Mesendoderm (in vitro differentiated cells): ENCODE results near the gene BTNL3.

Source experiments
- DNase-seq: peaks from one replicate; pipeline ENCODE4 v3.0.0; 2013
- H2AK5ac ChIP-seq: 2 replicates; pipeline ENCODE4 v1.6.1; 2013; ENCODE audit warnings: low read length, inconsistent platforms
- H2BK120ac ChIP-seq: 2 replicates; pipeline ENCODE4 v1.6.1; 2013; ENCODE audit warnings: low read depth, mild to moderate bottlenecking, low read length, moderate library complexity, mixed read lengths
- H2BK15ac ChIP-seq: replicated peaks from 2 replicates; pipeline ENCODE4 v1.6.1; 2013; ENCODE audit warnings: low read depth, mild to moderate bottlenecking, moderate library complexity
- H2BK5ac ChIP-seq: 2 replicates; pipeline ENCODE4 v1.6.1; 2013; ENCODE audit warnings: low read length, inconsistent platforms
- H3K18ac ChIP-seq: 2 replicates; pipeline ENCODE4 v1.6.1; 2013; ENCODE audit warnings: mild to moderate bottlenecking, low read length, mixed read lengths
- H3K23ac ChIP-seq: one replicate; pipeline ENCODE4 v1.6.1; 2013; ENCODE audit warnings: low read length
- H3K27ac ChIP-seq: 2 replicates; pipeline ENCODE4 v1.5.1; 2013; ENCODE audit warnings: low read depth, mild to moderate bottlenecking, inconsistent platforms, low read length, moderate library complexity
- H3K27me3 ChIP-seq: 2 replicates; pipeline ENCODE4 v1.6.1; 2013; ENCODE audit warnings: low read length, control low read depth, mild to moderate bottlenecking, inconsistent platforms; ENCODE audit not compliant: insufficient read depth, poor library complexity
- H3K36me3 ChIP-seq: 2 replicates; pipeline ENCODE4 v1.6.1; 2013; ENCODE audit warnings: low read length, inconsistent platforms; ENCODE audit not compliant: control insufficient read depth, insufficient read depth
- H3K4ac ChIP-seq: one replicate; pipeline ENCODE4 v1.6.1; 2013; ENCODE audit warnings: low read depth, mild to moderate bottlenecking, low read length, moderate library complexity
- H3K4me1 ChIP-seq: 2 replicates; pipeline ENCODE4 v1.6.1; 2013; ENCODE audit warnings: low read depth, low read length, inconsistent platforms; ENCODE audit not compliant: control insufficient read depth
- H3K4me2 ChIP-seq: 2 replicates; pipeline ENCODE4 v1.6.1; 2013; ENCODE audit warnings: low read length
- H3K4me3 ChIP-seq: 2 replicates; pipeline ENCODE4 v1.5.1; 2013; ENCODE audit warnings: mild to moderate bottlenecking, low read length
- H3K56ac ChIP-seq: one replicate; pipeline ENCODE4 v1.6.1; 2013; ENCODE audit warnings: low read length
- H3K79me1 ChIP-seq: 2 replicates; pipeline ENCODE4 v1.6.1; 2013; ENCODE audit warnings: low read length, inconsistent platforms
- H3K79me2 ChIP-seq: 2 replicates; pipeline ENCODE4 v1.6.1; 2013; ENCODE audit warnings: mild to moderate bottlenecking, low read length; ENCODE audit not compliant: control insufficient read depth, insufficient read depth
- H3K9ac ChIP-seq: 2 replicates; pipeline ENCODE4 v1.6.1; 2013; ENCODE audit warnings: low read length, inconsistent platforms
- H4K5ac ChIP-seq: one replicate; pipeline ENCODE4 v1.6.1; 2013; ENCODE audit warnings: low read length
- H4K8ac ChIP-seq: one replicate; pipeline ENCODE4 v1.6.1; 2013; ENCODE audit warnings: low read depth, mild to moderate bottlenecking, control low read depth, low read length, moderate library complexity
- WGBS: extraction: QIAGEN DNeasy Blood & Tissue Kit; methylation state at CpG from one replicate; pipeline ENCODE4 v1.1.7; 2013; ENCODE audit warnings: low lambda C conversion rate, missing lambda C conversion rate; ENCODE audit not compliant: insufficient coverage; ENCODE audit errors: extremely low coverage; 5-methylcytosine and 5-hydroxymethylcytosine counted together

Gene BTNL3

GRCh38 chr5:180970875-180971274 lies 17.8 kb upstream of the BTNL3 start:
- no peaks in the 10 kb centered on the region for H3K79me1 ChIP-seq
- H3K9ac ChIP-seq = no peak overlapping the region
- no peak overlapping the region for H4K8ac ChIP-seq
- H3K4me2 ChIP-seq = no peak overlapping the region
- H4K5ac ChIP-seq = no peak overlapping the region
- H3K79me2 ChIP-seq = no peaks in the 10 kb centered on the region
- no peaks in the 10 kb centered on the region for H3K36me3 ChIP-seq
- H2BK15ac ChIP-seq = no peak overlapping the region
- no CpG with 5 or more reads among the region's 4 CpGs for WGBS
- no peak overlapping the region for H3K27ac ChIP-seq
- no peak for DNase-seq
- H3K27me3 ChIP-seq = no peaks in the 10 kb centered on the region
- no peak overlapping the region for H3K56ac ChIP-seq
- H3K4me3 ChIP-seq = no peak overlapping the region
- no peak overlapping the region for H2BK120ac ChIP-seq
- H3K4me1 ChIP-seq = no peaks in the 10 kb centered on the region
- no peak overlapping the region for H3K23ac ChIP-seq
- H2BK5ac ChIP-seq = no peak overlapping the region
- H3K18ac ChIP-seq = no peak overlapping the region
- H3K4ac ChIP-seq = no peak overlapping the region
- no peak overlapping the region for H2AK5ac ChIP-seq

GRCh38 chr5:180974612-180975315 lies 13.9 kb upstream of the BTNL3 start:
- no peak overlapping the region for H2BK120ac ChIP-seq
- no peak for DNase-seq
- no peak overlapping the region for H3K4me3 ChIP-seq
- H2BK5ac ChIP-seq = no peak overlapping the region
- H3K79me2 ChIP-seq = no peaks in the 10 kb centered on the region
- no CpG with 5 or more reads among the region's 2 CpGs for WGBS
- H3K4me1 ChIP-seq = no peaks in the 10 kb centered on the region
- H4K5ac ChIP-seq = no peak overlapping the region
- H3K27me3 ChIP-seq = no peaks in the 10 kb centered on the region
- no peak overlapping the region for H3K4me2 ChIP-seq
- no peak overlapping the region for H3K56ac ChIP-seq
- H3K27ac ChIP-seq = no peak overlapping the region
- no peak overlapping the region for H2BK15ac ChIP-seq
- no peak overlapping the region for H4K8ac ChIP-seq
- H3K23ac ChIP-seq = no peak overlapping the region
- no peak overlapping the region for H3K4ac ChIP-seq
- no peak overlapping the region for H3K18ac ChIP-seq
- no peak overlapping the region for H3K9ac ChIP-seq
- H2AK5ac ChIP-seq = no peak overlapping the region
- no peaks in the 10 kb centered on the region for H3K79me1 ChIP-seq
- no peaks in the 10 kb centered on the region for H3K36me3 ChIP-seq

GRCh38 chr5:180975338-180975737 lies 13.3 kb upstream of the BTNL3 start:
- no peak overlapping the region for H2BK15ac ChIP-seq
- no peak overlapping the region for H4K8ac ChIP-seq
- H3K18ac ChIP-seq = no peak overlapping the region
- no peaks in the 10 kb centered on the region for H3K79me2 ChIP-seq
- DNase-seq = no peak
- H2AK5ac ChIP-seq = no peak overlapping the region
- H3K79me1 ChIP-seq = no peaks in the 10 kb centered on the region
- H4K5ac ChIP-seq = no peak overlapping the region
- H3K4ac ChIP-seq = no peak overlapping the region
- H3K9ac ChIP-seq = no peak overlapping the region
- no peak overlapping the region for H2BK120ac ChIP-seq
- no peak overlapping the region for H3K4me2 ChIP-seq
- WGBS = no CpG with 5 or more reads among the region's 2 CpGs
- no peak overlapping the region for H3K23ac ChIP-seq
- no peak overlapping the region for H2BK5ac ChIP-seq
- H3K27me3 ChIP-seq = no peaks in the 10 kb centered on the region
- no peaks in the 10 kb centered on the region for H3K36me3 ChIP-seq
- no peak overlapping the region for H3K27ac ChIP-seq
- H3K56ac ChIP-seq = no peak overlapping the region
- H3K4me3 ChIP-seq = no peak overlapping the region
- no peaks in the 10 kb centered on the region for H3K4me1 ChIP-seq

- WGBS = no CpG with 5 or more reads among the region's 6 CpGs
- no peak overlapping the region for H2AK5ac ChIP-seq
- no peak overlapping the region for H3K27ac ChIP-seq
- no peak overlapping the region for H3K18ac ChIP-seq
- no peaks in the 10 kb centered on the region for H3K79me2 ChIP-seq
- no peak overlapping the region for H3K4me2 ChIP-seq
- H3K9ac ChIP-seq = no peak overlapping the region
- H3K79me1 ChIP-seq = no peaks in the 10 kb centered on the region
- H3K36me3 ChIP-seq = no peaks in the 10 kb centered on the region
- no peak overlapping the region for H3K23ac ChIP-seq
- no peak overlapping the region for H2BK120ac ChIP-seq
- no peak overlapping the region for H2BK15ac ChIP-seq
- H3K4me3 ChIP-seq = no peak overlapping the region
- H2BK5ac ChIP-seq = no peak overlapping the region
- DNase-seq = no peak
- no peaks in the 10 kb centered on the region for H3K27me3 ChIP-seq
- H4K5ac ChIP-seq = no peak overlapping the region
- H4K8ac ChIP-seq = no peak overlapping the region
- no peaks in the 10 kb centered on the region for H3K4me1 ChIP-seq
- H3K56ac ChIP-seq = no peak overlapping the region
- H3K4ac ChIP-seq = no peak overlapping the region
Observed at GRCh38 chr5:180976518-180976917, 12.1 kb upstream of the BTNL3 start.

- Histone ChIP-seq H3K56ac (no peak overlapping the region), H4K5ac (no peak overlapping the region), H3K79me1 (no peaks in the 10 kb centered on the region), H3K36me3 (no peaks in the 10 kb centered on the region), H3K18ac (no peak overlapping the region), H3K23ac (no peak overlapping the region), H3K9ac (no peak overlapping the region), H3K79me2 (no peaks in the 10 kb centered on the region), H2AK5ac (no peak overlapping the region), H4K8ac (no peak overlapping the region), H3K27ac (no peak overlapping the region), H3K4me3 (no peak overlapping the region), H2BK5ac (no peak overlapping the region), H2BK15ac (no peak overlapping the region), H3K4ac (no peak overlapping the region), H3K27me3 (no peaks in the 10 kb centered on the region), H3K4me2 (no peak overlapping the region), H2BK120ac (no peak overlapping the region), H3K4me1 (no peaks in the 10 kb centered on the region)
- WGBS = no CpG with 5 or more reads among the region's 1 CpG
- DNase-seq = no peak
Observed at GRCh38 chr5:180977852-180978251, 10.8 kb upstream of the BTNL3 start.
